GM12878 (cell line): ENCODE measurements around the gene ZNF407. TPM values are rescaled to one million over a fixed set of nuclear protein-coding genes. Genes with fewer than 3 reads are reported as not detected.

Experiments used
- ATAC-seq: fragments of 200-7000 bp; cut with Tn5 transposase; 3 replicates; pipeline ENCODE4 v1.9.1; 2020; ENCODE audit warnings: mild to moderate bottlenecking, moderate library complexity
- BruUV-seq: library from RNA; stranded (reverse); fragments of 400-500 nt; replicated peaks from 2 replicates; lab custom pipeline; 2021; lab: Mats Ljungman, UMichigan
- CTCF ChIA-PET: fragments of 300-600 bp; sonication (Branson Sonifier 250); formaldehyde crosslinking; extraction: SDS; loops from one replicate; lab custom pipeline; 2021; ENCODE audit warnings: inconsistent platforms; lab: Yijun Ruan, JAX
- POLR2A ChIA-PET: fragments of 350-600 bp; formaldehyde crosslinking; extraction: SDS; loops from one replicate; lab custom pipeline; 2021; ENCODE audit warnings: inconsistent platforms; lab: Charles Lee
- RAD21 ChIA-PET: fragments of 300-600 bp; sonication (Branson Sonifier 250); formaldehyde crosslinking; loops from one replicate; lab custom pipeline; 2023; ENCODE audit warnings: antibody characterized with exemption; ENCODE audit not compliant: unreplicated experiment; lab: Charles Lee
- SMC1A ChIA-PET: fragments of 300-600 bp; sonication (Branson Sonifier 250); formaldehyde crosslinking; loops from one replicate; lab custom pipeline; 2023; ENCODE audit not compliant: unreplicated experiment, uncharacterized antibody; lab: Charles Lee
- DNase-seq: peaks from one replicate; pipeline ENCODE4 v3.0.0-alpha.2; 2011; ENCODE audit warnings: low read depth, low spot score
- FAIRE-seq: peaks from 3 replicates; lab custom pipeline; 2011; peaks lifted over from hg19 to GRCh38; lab: Jason Lieb, UNC
- H2AFZ ChIP-seq: 2 replicates; pipeline ENCODE4 v1.6.0; 2011; ENCODE audit warnings: low read depth, low read length, control low read depth; ENCODE audit not compliant: control insufficient read depth
- H3K27ac ChIP-seq: 2 replicates; pipeline ENCODE4 v1.5.1; 2011; ENCODE audit warnings: control low read depth; ENCODE audit not compliant: control insufficient read depth, insufficient read depth
- H3K27me3 ChIP-seq, 2 experiments: replicated peaks in 1 of 2; 2 replicates each; pipeline versions ENCODE4 v1.6.0 to v1.6.1; 2011; ENCODE audit warnings: low read length in 1 of 2; ENCODE audit not compliant: control insufficient read depth in 2 of 2, insufficient read depth in 2 of 2
- H3K36me3 ChIP-seq, 2 experiments: 2 replicates each; pipeline ENCODE4 v1.5.1; 2011; ENCODE audit warnings: low read length in 1 of 2; ENCODE audit not compliant: control insufficient read depth in 2 of 2, insufficient read depth in 2 of 2
- H3K4me1 ChIP-seq: 2 replicates; pipeline ENCODE4 v1.6.1; 2011; ENCODE audit warnings: mild to moderate bottlenecking, low read length, moderate library complexity, mixed read lengths; ENCODE audit not compliant: control insufficient read depth, insufficient read depth
- H3K4me2 ChIP-seq: 2 replicates; pipeline ENCODE4 v1.6.0; 2011; ENCODE audit warnings: control low read depth; ENCODE audit not compliant: control insufficient read depth, insufficient read depth
- H3K4me3 ChIP-seq: fragments of 200-600 bp; sonication (generic); 2 replicates; pipeline ENCODE4 v1.5.1; 2016
- H3K79me2 ChIP-seq: 2 replicates; pipeline ENCODE4 v1.6.0; 2011; ENCODE audit warnings: low read length; ENCODE audit not compliant: control insufficient read depth, insufficient read depth
- H3K9ac ChIP-seq: 2 replicates; pipeline ENCODE4 v1.8.0; 2011; ENCODE audit warnings: low read length, control low read depth, mixed read lengths; ENCODE audit not compliant: control insufficient read depth, insufficient read depth
- H3K9me3 ChIP-seq: replicated peaks from 3 replicates; pipeline ENCODE4 v1.5.1; 2011; ENCODE audit warnings: mild to moderate bottlenecking, low read length; ENCODE audit not compliant: control insufficient read depth, insufficient read depth
- H4K20me1 ChIP-seq: 2 replicates; pipeline ENCODE4 v1.6.0; 2011; ENCODE audit not compliant: control insufficient read depth, insufficient read depth
- ATF7 ChIP-seq: fragments of 450-650 bp; IDR thresholded peaks from 2 replicates; pipeline ENCODE4 v1.6.1; 2016; ENCODE audit warnings: low read depth, mild to moderate bottlenecking
- BCL11A ChIP-seq: IDR thresholded peaks from 2 replicates; pipeline ENCODE4 v1.6.1; 2011; ENCODE audit warnings: low read depth, low read length
- BCL3 ChIP-seq: IDR thresholded peaks from 2 replicates; pipeline ENCODE4 v1.6.1; 2011; ENCODE audit warnings: borderline replicate concordance, low read depth, mild to moderate bottlenecking, moderate library complexity, low read length; ENCODE audit not compliant: insufficient read depth, poor library complexity, severe bottlenecking
- BCLAF1 ChIP-seq: fragments of 450-650 bp; IDR thresholded peaks from 2 replicates; pipeline ENCODE4 v1.6.1; 2017; ENCODE audit warnings: antibody characterized with exemption, mild to moderate bottlenecking, moderate library complexity
- BRCA1 ChIP-seq: IDR thresholded peaks from 2 replicates; pipeline ENCODE4 v1.6.1; 2011; ENCODE audit warnings: low read depth, low read length, improper control_type of control experiment
- EED ChIP-seq: sonication (generic); IDR thresholded peaks from 2 replicates; pipeline ENCODE4 v1.6.1; 2016; ENCODE audit warnings: antibody characterized with exemption, low read depth
- IKZF1 ChIP-seq: fragments of 450-650 bp; conservative IDR thresholded peaks from 2 replicates; pipeline ENCODE4 v1.6.1; 2017; ENCODE audit warnings: antibody characterized with exemption, mild to moderate bottlenecking
- SMC3 ChIP-seq: IDR thresholded peaks from 2 replicates; pipeline ENCODE4 v1.6.1; 2011; ENCODE audit warnings: low read length, improper control_type of control experiment, borderline replicate concordance
- SRF ChIP-seq, 2 experiments: IDR thresholded peaks; 2 replicates each; pipeline ENCODE4 v1.6.1; 2011; ENCODE audit warnings: low read depth in 2 of 2, low read length in 2 of 2, mild to moderate bottlenecking in 1 of 2, moderate library complexity in 1 of 2
- ZBED1 ChIP-seq: IDR thresholded peaks from 2 replicates; pipeline ENCODE4 v1.6.1; 2016; ENCODE audit warnings: borderline replicate concordance
- ZBTB33 ChIP-seq: fragments of 450-650 bp; IDR thresholded peaks from 2 replicates; pipeline ENCODE4 v1.6.1; 2017; ENCODE audit warnings: mild to moderate bottlenecking
- ZNF24 ChIP-seq: fragments of 450-650 bp; IDR thresholded peaks from 2 replicates; pipeline ENCODE4 v1.6.1; 2017; ENCODE audit warnings: antibody characterized with exemption, mild to moderate bottlenecking
- WGBS: methylation state at CpG from one replicate; pipeline ENCODE4 v1.1.6; 2016; ENCODE audit warnings: low lambda C conversion rate; ENCODE audit not compliant: insufficient replicate concordance, insufficient coverage; ENCODE audit errors: missing lambda C conversion rate; 5-methylcytosine and 5-hydroxymethylcytosine counted together
- in situ Hi-C: fragments of 300-500 bp; cut with MboI; formaldehyde crosslinking; loops from 9 replicates; pipeline ENCODE4 v1.14.3; 2018; ENCODE audit warnings: mixed read lengths
- intact Hi-C: fragments of 100-400 bp; cut with micrococcal nuclease; formaldehyde crosslinking; loops from one replicate; pipeline ENCODE4 v1.14.2; 2022; ENCODE audit not compliant: unreplicated experiment
- polyA plus RNA-seq, 11 experiments: library from polyadenylated mRNA; depleted of rRNA in 4 of 11; unstranded in 6 of 11; stranded (reverse) in 5 of 11; fragments of >200 nt; fragmentation: Nextera tagmentation in 4 of 11; fragmentation: Illumina TruSeq in 1 of 11; extraction: Ambion mirVana in 4 of 11; extraction: Trizol in 1 of 11; gene quantifications; 1 replicate in 1 of 11; 2 replicates in 10 of 11; pipeline versions ENCODE4 v1.2.1 to v1.2.3, GENCODE V29; 2011 to 2016; ENCODE audit warnings: inconsistent platforms in 2 of 11, missing spikeins in 2 of 11, low read depth in 1 of 11
- total RNA-seq, 4 experiments: library from RNA; depleted of rRNA in 3 of 4; stranded (reverse); fragments of >200 nt in 3 of 4; fragmentation: Illumina TruSeq in 1 of 4; extraction: Trizol in 1 of 4; gene quantifications; 2 replicates each; pipeline versions ENCODE4 v1.2.1 to v1.2.3, GENCODE V29; 2013 to 2021
- TF ChIP-seq, protein P1 (sequence below): IDR thresholded peaks from 2 replicates; pipeline ENCODE4 v1.6.1; 2012; ENCODE audit warnings: low read depth, low read length, improper control_type of control experiment

The ZNF407 gene
- total and polyA plus RNA-seq, 10 of the 15 experiments (the other 5 are each of a cell fraction or from before 2014, with no cell fraction given): 0.69 to 11.6 (median 5.3) TPM

DNA sequence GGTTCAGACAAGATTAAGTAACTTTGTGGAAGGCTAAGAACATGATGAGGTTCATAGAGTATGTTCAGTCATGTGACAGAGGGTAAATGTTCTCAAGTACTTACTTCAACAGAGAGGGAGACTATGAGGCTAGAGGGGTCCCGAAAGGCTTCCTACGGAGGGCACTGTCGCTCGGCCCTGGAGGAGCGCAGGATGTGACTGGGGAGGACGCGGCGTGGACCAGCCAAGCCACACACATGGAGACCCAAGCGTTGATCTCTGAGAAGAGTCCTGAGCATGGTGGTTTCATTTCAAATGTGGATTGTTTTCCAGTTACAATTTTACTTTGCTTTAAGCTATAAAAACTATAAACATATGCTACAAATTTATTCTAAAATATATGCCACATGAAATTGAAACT lies 383.8 kb downstream of the ZNF407 start (continued):
- no peak for TF ChIP-seq BCLAF1
- no peak for TF ChIP-seq SRF (IDR thresholded peaks at IDR 0.05; ENCODE audit: low read depth in 2 of 2, low read length in 2 of 2)
- no peak for TF ChIP-seq ZBTB33

DNA sequence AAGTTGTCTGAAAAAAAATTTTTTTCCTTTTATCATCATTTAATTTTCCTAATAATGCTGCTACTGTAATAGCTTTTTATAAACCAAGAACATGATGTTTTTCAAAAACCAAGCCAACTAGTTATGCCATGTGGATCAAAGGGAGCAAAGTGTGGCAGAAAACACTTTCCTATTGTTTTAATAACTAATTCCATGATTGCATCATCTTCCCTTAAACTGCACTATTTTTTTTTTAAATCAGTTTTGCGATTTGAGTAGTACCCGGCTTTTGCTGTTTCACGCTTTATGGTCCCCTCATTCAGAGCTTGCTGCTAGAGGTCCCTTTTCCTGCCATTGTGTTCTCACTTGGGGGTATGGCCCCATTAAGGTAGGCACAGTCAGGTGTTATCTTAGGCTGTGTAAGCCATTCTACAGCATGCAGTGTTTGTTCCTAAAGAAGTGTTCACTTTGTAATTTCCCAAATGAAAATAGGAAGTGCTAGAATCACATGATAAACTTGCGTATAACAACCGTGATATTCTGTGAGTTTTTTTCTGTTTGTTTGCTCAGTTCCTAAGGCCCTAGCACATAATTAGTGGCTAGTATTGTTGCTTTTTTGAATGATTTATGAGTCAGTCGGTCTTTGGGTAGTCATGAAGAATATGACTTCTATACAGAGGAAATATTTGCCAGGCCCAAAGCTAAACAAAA lies 385.4 kb downstream of the ZNF407 start:
- Histone ChIP-seq H3K27me3 (no peaks in the 10 kb centered on the region), H3K4me3 (no peak overlapping the region), H3K4me2 (no peak overlapping the region), H2AFZ (no peak overlapping the region), H3K9me3 (no peaks in the 10 kb centered on the region), H3K27ac (no peak overlapping the region), H4K20me1 (no peaks in the 10 kb centered on the region), H3K9ac (no peak overlapping the region), H3K79me2 (no peaks in the 10 kb centered on the region), H3K4me1 (no peaks in the 10 kb centered on the region), H3K36me3 (0 out of 4 replicates have a peak, but pooled peaks cover 0 to 3% of the 10 kb centered on the region in 2 experiments)
- in situ Hi-C loops (no loop called here), intact Hi-C loops (no loop called here)
- POLR2A ChIA-PET: no interaction called here
- 88% methylated on average over 6 of the region's 6 CpGs for WGBS
- RAD21 ChIA-PET: no interaction called here
- no TSS peak for BruUV-seq
- FAIRE-seq: no peak
- no peak for ATAC-seq
- CTCF ChIA-PET: interaction anchor here (2.0 kb wide), 1 partner anchor 11 kb away, joined by 7 read pairs; no protein-coding TSS in a partner anchor
- SMC1A ChIA-PET: interaction anchor here (0.5 to 1.8 kb wide), 3 partner anchors 12 to 135 kb away, joined by 3 to 7 read pairs (median 3); no protein-coding TSS in a partner anchor
- no peak for DNase-seq
- TF ChIP-seq, protein P1, sequence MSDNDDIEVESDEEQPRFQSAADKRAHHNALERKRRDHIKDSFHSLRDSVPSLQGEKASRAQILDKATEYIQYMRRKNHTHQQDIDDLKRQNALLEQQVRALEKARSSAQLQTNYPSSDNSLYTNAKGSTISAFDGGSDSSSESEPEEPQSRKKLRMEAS: no peak
- TF ChIP-seq BRCA1 (no peak), ZBED1 (no peak), SMC3 (no peak), BCL11A (no peak), ATF7 (no peak), IKZF1 (no peak), ZNF24 (no peak), ZBTB33 (no peak), EED (no peak), BCL3 (no peak)
